WTC11 (cell line): ENCODE results near the gene LAPTM5. TPM values are rescaled to one million over a fixed set of nuclear protein-coding genes. Genes with fewer than 3 reads are reported as not detected.

Source experiments
- ATAC-seq: fragments of 200-7000 bp; cut with Tn5 transposase; 2 replicates; pipeline ENCODE4 v1.10.0; 2021; ENCODE audit warnings: mild to moderate bottlenecking, moderate library complexity
- CTCF ChIA-PET: fragments of 300-600 bp; sonication (Branson Sonifier 250); formaldehyde crosslinking; loops from one replicate; lab custom pipeline; 2021; ENCODE audit warnings: antibody characterized with exemption; lab: Charles Lee
- POLR2A ChIA-PET: fragments of 350-600 bp; sonication (Branson Sonifier 250); formaldehyde crosslinking; loops from one replicate; lab custom pipeline; 2021; ENCODE audit warnings: antibody characterized with exemption; lab: Charles Lee
- DNase-seq: peaks from one replicate; pipeline ENCODE4 v3.0.0; 2021; ENCODE audit warnings: low spot score
- H3K27ac Mint-ChIP-seq: 2 replicates; pipeline ENCODE4 v1.8.0; 2021; ENCODE audit warnings: mixed read lengths
- H3K27me3 Mint-ChIP-seq: 2 replicates; pipeline ENCODE4 v1.8.0; 2021; ENCODE audit warnings: low read depth, mild to moderate bottlenecking, moderate library complexity, mixed read lengths
- H3K36me3 Mint-ChIP-seq: 2 replicates; pipeline ENCODE4 v1.8.0; 2021; ENCODE audit warnings: mixed read lengths
- H3K4me1 Mint-ChIP-seq: 2 replicates; pipeline ENCODE4 v1.8.0; 2022; ENCODE audit warnings: mixed read lengths
- H3K4me3 Mint-ChIP-seq: 2 replicates; pipeline ENCODE4 v1.8.0; 2021; ENCODE audit warnings: mild to moderate bottlenecking, moderate library complexity, mixed read lengths
- H3K9me3 Mint-ChIP-seq: 2 replicates; pipeline ENCODE4 v1.8.0; 2021; ENCODE audit warnings: mixed read lengths
- AR ChIP-seq: fragments of 250-450 bp; sonication (Bioruptor Pico); IDR thresholded peaks from 2 replicates; pipeline ENCODE4 v1.9.0; 2021; ENCODE audit warnings: mild to moderate bottlenecking
- CBFB ChIP-seq: sonication (generic); formaldehyde crosslinking; IDR thresholded peaks from 2 replicates; pipeline ENCODE4 v1.8.1; 2022; ENCODE audit warnings: mild to moderate bottlenecking, low read depth, missing genetic modification reagents
- CREM ChIP-seq: sonication (generic); formaldehyde crosslinking; IDR thresholded peaks from 2 replicates; pipeline ENCODE4 v1.8.1; 2022; ENCODE audit warnings: mild to moderate bottlenecking, missing genetic modification reagents, moderate library complexity
- JAZF1 ChIP-seq: fragments of 250-450 bp; sonication (Bioruptor Pico); IDR thresholded peaks from 2 replicates; pipeline ENCODE4 v1.9.0; 2021; ENCODE audit warnings: moderate library complexity, mild to moderate bottlenecking, inconsistent platforms
- MXD4 ChIP-seq: fragments of 250-450 bp; sonication (Bioruptor Pico); IDR thresholded peaks from 2 replicates; pipeline ENCODE4 v1.8.0; 2021; ENCODE audit warnings: mild to moderate bottlenecking, moderate library complexity, borderline replicate concordance
- NR1H2 ChIP-seq: sonication (generic); formaldehyde crosslinking; IDR thresholded peaks from 2 replicates; pipeline ENCODE4 v1.9.0; 2021; ENCODE audit warnings: mild to moderate bottlenecking, moderate library complexity, missing genetic modification reagents
- PRDM15 ChIP-seq: sonication (generic); formaldehyde crosslinking; IDR thresholded peaks from 2 replicates; pipeline ENCODE4 v1.8.0; 2022; ENCODE audit warnings: missing genetic modification reagents
- PREB ChIP-seq: sonication (generic); formaldehyde crosslinking; IDR thresholded peaks from 2 replicates; pipeline ENCODE4 v1.8.1; 2022; ENCODE audit warnings: mild to moderate bottlenecking, missing genetic modification reagents, moderate library complexity, borderline replicate concordance
- SMAD4 ChIP-seq: sonication (generic); formaldehyde crosslinking; IDR thresholded peaks from 2 replicates; pipeline ENCODE4 v1.8.0; 2022; ENCODE audit warnings: mild to moderate bottlenecking, missing genetic modification reagents
- ZBTB43 ChIP-seq: sonication (generic); formaldehyde crosslinking; IDR thresholded peaks from 2 replicates; pipeline ENCODE4 v1.8.1; 2023; ENCODE audit warnings: mild to moderate bottlenecking, missing genetic modification reagents
- ZNF425 ChIP-seq: fragments of 250-450 bp; sonication (Bioruptor Pico); conservative IDR thresholded peaks from 2 replicates; pipeline ENCODE4 v1.9.0; 2021; ENCODE audit warnings: mild to moderate bottlenecking
- total RNA-seq: library from RNA; stranded (reverse); gene quantifications from 3 replicates; pipeline ENCODE4 v1.2.3, GENCODE V29; 2021
- TF ChIP-seq, protein P1 (sequence below): fragments of 200-600 bp; IDR thresholded peaks from 2 replicates; pipeline ENCODE4 v1.8.0; 2022; ENCODE audit warnings: antibody characterized with exemption
- TF ChIP-seq, protein P2 (sequence below): sonication (generic); formaldehyde crosslinking; IDR thresholded peaks from 2 replicates; pipeline ENCODE4 v1.8.0; 2022; ENCODE audit warnings: mild to moderate bottlenecking, missing genetic modification reagents

LAPTM5 gene
- total RNA-seq, 1 experiment from 2014 or later, result 1.3 TPM

- ChIA-PET POLR2A (interaction anchor here (1.1 kb wide), 1 partner anchor 9 kb away, joined by 4 read pairs; the partner anchor contains the start of gene LAPTM5), CTCF (interaction anchor here (0.6 to 5.0 kb wide), 5 partner anchors 21 to 1408 kb away, joined by 3 to 40 read pairs (median 4); partner anchors contain the start of gene MATN1)
- no peaks in the 10 kb centered on the region for H3K36me3 Mint-ChIP-seq
- H3K27ac Mint-ChIP-seq, result no peak overlapping the region
- H3K9me3 Mint-ChIP-seq, result no peaks in the 10 kb centered on the region
- H3K4me3 Mint-ChIP-seq, result no peak overlapping the region
- no peaks in the 10 kb centered on the region for H3K27me3 Mint-ChIP-seq
- peaks cover 42% of the 10 kb centered on the region for H3K4me1 Mint-ChIP-seq
- TF ChIP-seq PRDM15, result no peak
- TF ChIP-seq SMAD4 (CRISPR knock-in tag), result no peak
- no peak for TF ChIP-seq AR
- TF ChIP-seq ZBTB43 (CRISPR knock-in tag), result no peak
- no peak for TF ChIP-seq CREM (CRISPR knock-in tag)
- TF ChIP-seq ZNF425 (CRISPR knock-in tag), result no peak
- no peak for TF ChIP-seq PREB (CRISPR knock-in tag)
- TF ChIP-seq NR1H2 (CRISPR knock-in tag), result no peak
- no peak for TF ChIP-seq MXD4 (CRISPR knock-in tag)
- TF ChIP-seq, protein P1, sequence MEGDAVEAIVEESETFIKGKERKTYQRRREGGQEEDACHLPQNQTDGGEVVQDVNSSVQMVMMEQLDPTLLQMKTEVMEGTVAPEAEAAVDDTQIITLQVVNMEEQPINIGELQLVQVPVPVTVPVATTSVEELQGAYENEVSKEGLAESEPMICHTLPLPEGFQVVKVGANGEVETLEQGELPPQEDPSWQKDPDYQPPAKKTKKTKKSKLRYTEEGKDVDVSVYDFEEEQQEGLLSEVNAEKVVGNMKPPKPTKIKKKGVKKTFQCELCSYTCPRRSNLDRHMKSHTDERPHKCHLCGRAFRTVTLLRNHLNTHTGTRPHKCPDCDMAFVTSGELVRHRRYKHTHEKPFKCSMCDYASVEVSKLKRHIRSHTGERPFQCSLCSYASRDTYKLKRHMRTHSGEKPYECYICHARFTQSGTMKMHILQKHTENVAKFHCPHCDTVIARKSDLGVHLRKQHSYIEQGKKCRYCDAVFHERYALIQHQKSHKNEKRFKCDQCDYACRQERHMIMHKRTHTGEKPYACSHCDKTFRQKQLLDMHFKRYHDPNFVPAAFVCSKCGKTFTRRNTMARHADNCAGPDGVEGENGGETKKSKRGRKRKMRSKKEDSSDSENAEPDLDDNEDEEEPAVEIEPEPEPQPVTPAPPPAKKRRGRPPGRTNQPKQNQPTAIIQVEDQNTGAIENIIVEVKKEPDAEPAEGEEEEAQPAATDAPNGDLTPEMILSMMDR, result no peak
- no peak for TF ChIP-seq JAZF1
- TF ChIP-seq CBFB (CRISPR knock-in tag), result no peak
- TF ChIP-seq, protein P2, sequence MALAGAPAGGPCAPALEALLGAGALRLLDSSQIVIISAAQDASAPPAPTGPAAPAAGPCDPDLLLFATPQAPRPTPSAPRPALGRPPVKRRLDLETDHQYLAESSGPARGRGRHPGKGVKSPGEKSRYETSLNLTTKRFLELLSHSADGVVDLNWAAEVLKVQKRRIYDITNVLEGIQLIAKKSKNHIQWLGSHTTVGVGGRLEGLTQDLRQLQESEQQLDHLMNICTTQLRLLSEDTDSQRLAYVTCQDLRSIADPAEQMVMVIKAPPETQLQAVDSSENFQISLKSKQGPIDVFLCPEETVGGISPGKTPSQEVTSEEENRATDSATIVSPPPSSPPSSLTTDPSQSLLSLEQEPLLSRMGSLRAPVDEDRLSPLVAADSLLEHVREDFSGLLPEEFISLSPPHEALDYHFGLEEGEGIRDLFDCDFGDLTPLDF, result no peak
- ATAC-seq (no peak; the same call in none of the 2 replicates), DNase-seq (no peak)
These were observed 9.4 kb downstream of the LAPTM5 start for GRCh38 chr1:30748098-30748698.
